ENCODE measurements around the gene HMGXB4.

DNA sequence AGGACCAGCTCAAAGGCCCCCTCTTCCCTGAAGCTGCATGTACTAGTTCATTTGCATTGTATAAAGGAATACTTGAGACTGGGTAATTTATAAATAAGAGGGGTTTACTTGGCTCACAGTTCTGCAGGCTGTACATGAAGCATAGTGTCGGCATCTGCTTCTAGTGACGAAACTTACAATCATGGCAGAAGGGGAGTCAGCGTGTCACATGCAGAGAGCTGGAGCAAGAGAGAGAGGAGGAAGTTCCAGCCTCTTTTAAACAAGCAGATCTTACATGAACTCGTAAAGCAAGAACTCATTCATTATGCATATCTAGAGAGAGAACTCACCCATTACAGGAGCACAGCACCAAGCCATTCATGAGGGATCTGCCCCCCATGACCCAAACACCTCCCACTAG, 7.1 kb upstream of the HMGXB4 start:
- TF ChIP-seq CTCF (IDR thresholded peaks at IDR 0.05) (no peak), EP300 (IDR thresholded peaks at IDR 0.05) (no peak), POLR2A (IDR thresholded peaks at IDR 0.05) (no peak), POLR2AphosphoS5 (IDR thresholded peaks at IDR 0.05) (no peak)

Data from gastroesophageal sphincter (tissue), 3 donors.